A673 (cell line): ENCODE results near the gene KRT74. TPM values are rescaled to one million over a fixed set of nuclear protein-coding genes. Genes with fewer than 3 reads are reported as not detected.
A peak's percentile ranks its signal among the peaks of the same experiment; 100 is the strongest.

ENCODE experiments used
- BruUV-seq: library from RNA; stranded (reverse); fragments of 400-500 nt; replicated peaks from 2 replicates; lab custom pipeline; 2021; lab: Mats Ljungman, UMichigan
- CTCF ChIA-PET: fragments of 300-600 bp; sonication (Branson Sonifier 250); formaldehyde crosslinking; loops from one replicate; lab custom pipeline; 2022; ENCODE audit warnings: antibody characterized with exemption; lab: Charles Lee
- POLR2A ChIA-PET: fragments of 300-600 bp; sonication (Branson Sonifier 250); formaldehyde crosslinking; loops from one replicate; lab custom pipeline; 2022; ENCODE audit warnings: antibody characterized with exemption; ENCODE audit not compliant: low non-redundant PET; lab: Charles Lee
- DNase-seq: peaks from one replicate; pipeline ENCODE4 v3.0.0-alpha.2; 2015; ENCODE audit warnings: low spot score
- H3K27ac ChIP-seq: fragments of 200-600 bp; sonication (generic); 2 replicates; pipeline ENCODE4 v1.5.1; 2016; ENCODE audit warnings: mixed run types, low read depth, mild to moderate bottlenecking, mixed read lengths, antibody characterized with exemption, low read length; ENCODE audit not compliant: poor library complexity, severe bottlenecking
- H3K27me3 ChIP-seq: fragments of 200-600 bp; sonication (generic); replicated peaks from 2 replicates; pipeline ENCODE4 v1.6.1; 2017; ENCODE audit warnings: mixed run types, low read depth, mild to moderate bottlenecking, mixed read lengths, antibody characterized with exemption, low read length; ENCODE audit not compliant: insufficient read depth, poor library complexity
- H3K36me3 ChIP-seq: fragments of 200-600 bp; sonication (generic); 2 replicates; pipeline ENCODE4 v1.6.1; 2016; ENCODE audit warnings: mixed run types, mild to moderate bottlenecking, mixed read lengths, antibody characterized with exemption, low read length; ENCODE audit not compliant: insufficient read depth, poor library complexity, severe bottlenecking
- H3K4me1 ChIP-seq: fragments of 200-600 bp; sonication (generic); 2 replicates; pipeline ENCODE4 v1.6.1; 2017; ENCODE audit warnings: mixed run types, mild to moderate bottlenecking, mixed read lengths, antibody characterized with exemption, low read length; ENCODE audit not compliant: insufficient read depth, poor library complexity, severe bottlenecking
- H3K4me3 ChIP-seq: fragments of 200-600 bp; sonication (generic); 2 replicates; pipeline ENCODE4 v1.5.1; 2016; ENCODE audit warnings: low read depth, mixed run types, mild to moderate bottlenecking, mixed read lengths, low read length; ENCODE audit not compliant: poor library complexity, severe bottlenecking
- H3K9me3 ChIP-seq: fragments of 200-600 bp; sonication (generic); 2 replicates; pipeline ENCODE4 v1.6.1; 2016; ENCODE audit warnings: mixed run types, low read depth, mild to moderate bottlenecking, mixed read lengths, antibody characterized with exemption, low read length; ENCODE audit not compliant: poor library complexity, severe bottlenecking
- EZH2 ChIP-seq: fragments of 200-600 bp; sonication (generic); IDR thresholded peaks from 2 replicates; pipeline ENCODE4 v1.6.1; 2017; ENCODE audit warnings: borderline replicate concordance, low read depth, mild to moderate bottlenecking, mixed read lengths, antibody characterized with exemption, low read length; ENCODE audit not compliant: poor library complexity, severe bottlenecking
- intact Hi-C: fragments of 100-400 bp; cut with micrococcal nuclease; formaldehyde crosslinking; loops from one replicate; pipeline ENCODE4 v1.10.0; 2022; ENCODE audit not compliant: unreplicated experiment
- total RNA-seq: library from RNA; stranded (reverse); gene quantifications from 2 replicates; pipeline ENCODE4 v1.2.3, GENCODE V29; 2021
- TF ChIP-seq, protein P1 (sequence below): fragments of 300-800, 200-600 bp; sonication (generic); conservative IDR thresholded peaks from 2 replicates; pipeline ENCODE4 v1.5.1; 2017; ENCODE audit warnings: low read depth, mild to moderate bottlenecking, antibody characterized with exemption, low read length, moderate library complexity, mixed read lengths

KRT74 gene
- total RNA-seq, 1 experiment from 2014 or later = not detected

GRCh38 chr12:52615912-52616311 lies 42.3 kb upstream of the KRT74 start:
- no peaks in the 10 kb centered on the region for H3K27me3 ChIP-seq

GRCh38 chr12:52615208-52615868 lies 41.7 kb upstream of the KRT74 start:
- H3K9me3 ChIP-seq = no peaks in the 10 kb centered on the region
- TF ChIP-seq, protein P1, sequence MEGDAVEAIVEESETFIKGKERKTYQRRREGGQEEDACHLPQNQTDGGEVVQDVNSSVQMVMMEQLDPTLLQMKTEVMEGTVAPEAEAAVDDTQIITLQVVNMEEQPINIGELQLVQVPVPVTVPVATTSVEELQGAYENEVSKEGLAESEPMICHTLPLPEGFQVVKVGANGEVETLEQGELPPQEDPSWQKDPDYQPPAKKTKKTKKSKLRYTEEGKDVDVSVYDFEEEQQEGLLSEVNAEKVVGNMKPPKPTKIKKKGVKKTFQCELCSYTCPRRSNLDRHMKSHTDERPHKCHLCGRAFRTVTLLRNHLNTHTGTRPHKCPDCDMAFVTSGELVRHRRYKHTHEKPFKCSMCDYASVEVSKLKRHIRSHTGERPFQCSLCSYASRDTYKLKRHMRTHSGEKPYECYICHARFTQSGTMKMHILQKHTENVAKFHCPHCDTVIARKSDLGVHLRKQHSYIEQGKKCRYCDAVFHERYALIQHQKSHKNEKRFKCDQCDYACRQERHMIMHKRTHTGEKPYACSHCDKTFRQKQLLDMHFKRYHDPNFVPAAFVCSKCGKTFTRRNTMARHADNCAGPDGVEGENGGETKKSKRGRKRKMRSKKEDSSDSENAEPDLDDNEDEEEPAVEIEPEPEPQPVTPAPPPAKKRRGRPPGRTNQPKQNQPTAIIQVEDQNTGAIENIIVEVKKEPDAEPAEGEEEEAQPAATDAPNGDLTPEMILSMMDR = no peak
- no peak overlapping the region for H3K4me3 ChIP-seq
- peaks cover 10% of the 10 kb centered on the region for H3K4me1 ChIP-seq
- H3K27me3 ChIP-seq = no peaks in the 10 kb centered on the region
- intact Hi-C loops = no loop called here
- no TSS peak for BruUV-seq
- ChIA-PET CTCF (no interaction called here), POLR2A (no interaction called here)
- H3K36me3 ChIP-seq = no peaks in the 10 kb centered on the region
- peak; percentile 57 for DNase-seq
- H3K27ac ChIP-seq = no peak overlapping the region

More at GRCh38 chr12:52615912-52616311, 42.3 kb upstream of the KRT74 start:
- Histone ChIP-seq H3K4me1 (peaks cover 10% of the 10 kb centered on the region), H3K4me3 (no peak overlapping the region), H3K36me3 (no peaks in the 10 kb centered on the region), H3K27ac (no peak overlapping the region), H3K9me3 (no peaks in the 10 kb centered on the region)
- no peak for TF ChIP-seq EZH2
- TF ChIP-seq, protein P1 = no peak
- intact Hi-C loops = no loop called here
- POLR2A ChIA-PET = no interaction called here
- no TSS peak for BruUV-seq
- CTCF ChIA-PET = no interaction called here
- no peak for DNase-seq

GRCh38 chr12:52614381-52615207 lies 41.0 kb upstream of the KRT74 start:
- Histone ChIP-seq H3K4me1 (peaks cover 10% of the 10 kb centered on the region), H3K9me3 (no peaks in the 10 kb centered on the region), H3K27me3 (no peaks in the 10 kb centered on the region), H3K4me3 (no peak overlapping the region), H3K36me3 (no peaks in the 10 kb centered on the region), H3K27ac (no peak overlapping the region)
- no TSS peak for BruUV-seq
- TF ChIP-seq, protein P1 = no peak
- TF ChIP-seq EZH2 = no peak
- POLR2A ChIA-PET = no interaction called here
- CTCF ChIA-PET = no interaction called here
- DNase-seq = no peak
- intact Hi-C loops = no loop called here
